Measurements from ENCODE around the gene ODF2.
"Not testable (repeated sequence)": the region's sequence is repeated elsewhere in the genome, so short reads cannot be mapped to it uniquely, and the experiment has no call there.

The ODF2 gene

GRCh38 chr9:128423356-128423755 lies 32.5 kb upstream of the ODF2 start:
- not testable (repeated sequence) for DNase-seq (ENCODE audit: low read depth, low spot score)

DNA sequence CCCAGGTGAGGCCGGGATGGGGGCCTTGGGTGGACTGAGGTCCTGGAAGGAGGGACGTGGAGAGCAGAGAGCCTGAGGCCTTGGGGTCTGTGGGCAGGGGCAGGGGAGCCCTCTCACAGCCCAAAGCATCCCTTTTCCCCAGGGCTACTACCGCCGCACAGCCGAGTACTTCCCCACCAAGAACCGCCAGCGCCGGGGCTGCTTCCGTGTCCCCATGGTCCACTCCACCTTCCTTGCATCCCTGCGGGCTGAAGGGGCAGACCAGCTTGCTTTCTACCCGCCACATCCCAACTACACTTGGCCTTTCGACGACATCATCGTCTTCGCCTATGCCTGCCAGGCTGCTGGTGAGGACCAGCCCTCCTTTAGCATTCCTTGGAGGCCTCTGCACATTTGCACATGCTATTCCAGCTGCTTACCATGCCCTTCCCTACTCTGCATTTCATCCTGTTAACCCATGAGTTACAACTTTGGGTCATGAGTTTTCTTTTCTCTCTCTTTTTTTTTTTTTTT lies 31.5 kb upstream of the ODF2 start:
- DNase-seq (ENCODE audit: low read depth, low spot score), result no peak

- DNase-seq (ENCODE audit: low read depth, low spot score), result no peak
Observed at GRCh38 chr9:128428644-128429512, 26.9 kb upstream of the ODF2 start.

GRCh38 chr9:128429513-128430086 lies 26.2 kb upstream of the ODF2 start:
- DNase-seq (ENCODE audit: low read depth, low spot score), result no peak

- DNase-seq (ENCODE audit: low read depth, low spot score), result no peak
Observed at GRCh38 chr9:128431207-128431606, 24.6 kb upstream of the ODF2 start.

DNA sequence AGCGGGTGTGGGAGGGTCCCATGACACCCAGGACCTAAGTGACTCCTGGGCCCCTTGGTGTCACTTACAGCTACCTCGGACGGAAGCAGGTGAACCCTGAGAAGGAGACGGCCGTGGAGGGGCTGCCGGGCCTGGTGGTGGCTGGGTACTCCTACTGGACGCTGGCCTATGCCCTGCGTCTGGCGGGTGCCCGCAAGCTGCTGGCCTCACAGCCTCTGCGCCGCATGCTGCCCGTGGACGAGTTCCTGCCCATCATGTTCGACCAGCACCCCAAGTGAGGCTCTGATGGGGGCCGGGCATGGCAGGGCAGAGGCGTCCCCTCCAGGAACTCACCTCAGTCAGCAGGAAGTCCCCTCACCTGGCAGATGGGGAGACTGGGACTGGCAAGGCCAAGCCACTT lies 21.5 kb upstream of the ODF2 start:
- no peak for DNase-seq (ENCODE audit: low read depth, low spot score)

DNA sequence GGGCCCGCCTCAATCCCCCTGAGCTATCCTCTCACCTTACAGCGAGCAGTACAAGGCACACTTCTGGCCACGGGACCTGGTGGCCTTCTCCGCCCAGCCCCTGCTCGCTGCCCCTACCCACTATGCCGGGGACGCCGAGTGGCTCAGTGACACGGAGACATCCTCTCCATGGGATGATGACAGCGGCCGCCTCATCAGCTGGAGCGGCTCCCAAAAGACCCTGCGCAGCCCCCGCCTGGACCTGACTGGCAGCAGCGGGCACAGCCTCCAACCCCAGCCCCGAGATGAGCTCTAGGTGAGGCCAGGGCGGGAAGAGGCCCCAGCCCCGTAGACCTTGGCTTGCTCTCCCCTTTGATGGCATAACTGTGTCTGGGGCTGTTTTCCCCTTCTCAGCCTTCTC lies 20.2 kb upstream of the ODF2 start:
- no peak for DNase-seq (ENCODE audit: low read depth, low spot score)

DNA sequence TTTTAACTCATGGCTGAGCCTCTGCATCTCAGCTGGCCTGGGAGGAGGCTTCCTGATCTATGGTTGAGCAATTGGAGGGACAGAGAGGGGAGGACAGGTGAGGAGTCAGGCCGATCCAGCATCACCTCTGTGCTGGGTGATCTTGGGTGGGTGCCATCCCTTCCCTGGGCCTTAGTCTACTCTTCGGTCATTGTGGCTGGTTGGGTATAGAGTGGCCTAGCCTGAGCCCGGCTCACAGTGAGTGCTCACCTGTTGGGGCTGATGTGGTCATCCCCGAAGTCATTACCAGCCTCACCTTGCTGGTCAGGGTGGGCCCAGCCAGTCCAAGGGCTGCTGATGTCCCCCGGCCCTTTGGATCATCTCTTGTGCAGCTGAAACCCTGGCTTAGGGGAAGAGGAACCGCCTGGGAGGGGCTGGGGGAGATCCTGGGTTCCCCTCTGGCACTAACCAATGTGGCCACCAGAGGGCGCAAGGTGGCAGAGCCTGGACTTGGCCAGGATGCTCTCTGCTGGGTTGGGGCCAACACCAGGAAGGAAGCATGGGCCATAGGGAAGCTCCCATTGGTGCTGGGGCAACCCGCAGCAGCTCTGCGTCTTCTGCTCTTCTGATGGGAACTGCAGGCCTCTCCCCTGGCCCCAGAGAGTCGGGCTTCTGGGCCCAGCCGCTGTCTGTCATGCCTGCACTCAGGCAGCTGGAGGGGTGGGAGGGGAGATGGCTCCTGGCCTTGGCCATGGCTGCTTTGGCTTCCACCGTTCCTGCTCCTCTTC lies 17.3 kb upstream of the ODF2 start:
- DNase-seq (ENCODE audit: low read depth, low spot score), result peak; percentile 64

GRCh38 chr9:128439273-128439672 lies 16.5 kb upstream of the ODF2 start:
- DNase-seq (ENCODE audit: low read depth, low spot score), result no peak

- no peak for DNase-seq (ENCODE audit: low read depth, low spot score)
Observed at GRCh38 chr9:128442150-128442549, 13.7 kb upstream of the ODF2 start.

GRCh38 chr9:128446505-128446904 lies 9.3 kb upstream of the ODF2 start:
- DNase-seq (ENCODE audit: low read depth, low spot score), result not testable (repeated sequence)

GRCh38 chr9:128448746-128449145 lies 7.1 kb upstream of the ODF2 start:
- DNase-seq (ENCODE audit: low read depth, low spot score), result no peak

DNA sequence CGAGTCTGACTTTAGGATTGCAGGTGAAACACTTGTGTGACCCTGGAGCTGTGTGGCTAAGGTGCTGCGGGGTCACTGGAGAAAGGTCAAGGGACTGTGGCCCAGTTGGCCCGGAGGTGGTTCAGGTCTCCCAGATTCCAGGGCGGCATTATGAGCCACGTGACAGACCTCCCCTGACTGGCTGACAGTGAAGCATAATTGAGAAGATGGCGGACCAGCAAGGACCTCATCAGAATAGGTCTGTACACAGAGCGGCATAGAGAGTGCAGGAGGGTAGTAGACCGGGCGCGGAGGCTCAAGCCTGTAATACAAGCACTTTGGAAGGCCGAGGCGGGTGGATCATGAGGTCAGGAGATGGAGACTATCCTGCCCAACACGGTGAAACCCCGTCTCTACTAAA lies 815 bp upstream of the ODF2 start:
- no peak for DNase-seq (ENCODE audit: low read depth, low spot score)

- DNase-seq (ENCODE audit: low read depth, low spot score), result peak; percentile 47
Observed at GRCh38 chr9:128456613-128457061, 831 bp downstream of the ODF2 start.

GRCh38 chr9:128457207-128457606 lies 1.4 kb downstream of the ODF2 start:
- DNase-seq (ENCODE audit: low read depth, low spot score), result no peak

DNA sequence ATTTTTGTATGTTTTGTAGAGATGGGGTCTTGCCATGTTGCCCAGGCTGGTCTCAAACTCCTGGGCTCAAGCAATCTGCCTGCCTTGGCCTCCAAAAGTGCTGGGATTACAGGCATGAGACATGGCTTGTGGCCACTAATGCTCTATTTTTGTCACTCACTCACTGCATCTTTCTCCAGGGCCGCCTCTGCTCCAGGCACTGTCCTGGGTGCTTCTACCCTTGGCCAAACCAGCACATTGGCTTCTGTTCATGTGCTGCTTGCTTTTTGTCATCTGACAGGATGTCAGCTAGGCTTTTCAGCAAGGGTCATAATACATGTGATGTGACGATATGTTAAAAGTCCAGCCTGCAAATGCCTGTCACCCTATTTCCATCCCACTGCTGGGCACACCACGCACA lies 3.2 kb downstream of the ODF2 start:
- DNase-seq (ENCODE audit: low read depth, low spot score), result no peak

- no peak for DNase-seq (ENCODE audit: low read depth, low spot score)
Observed at GRCh38 chr9:128469070-128469469, 13.3 kb downstream of the ODF2 start.

DNA sequence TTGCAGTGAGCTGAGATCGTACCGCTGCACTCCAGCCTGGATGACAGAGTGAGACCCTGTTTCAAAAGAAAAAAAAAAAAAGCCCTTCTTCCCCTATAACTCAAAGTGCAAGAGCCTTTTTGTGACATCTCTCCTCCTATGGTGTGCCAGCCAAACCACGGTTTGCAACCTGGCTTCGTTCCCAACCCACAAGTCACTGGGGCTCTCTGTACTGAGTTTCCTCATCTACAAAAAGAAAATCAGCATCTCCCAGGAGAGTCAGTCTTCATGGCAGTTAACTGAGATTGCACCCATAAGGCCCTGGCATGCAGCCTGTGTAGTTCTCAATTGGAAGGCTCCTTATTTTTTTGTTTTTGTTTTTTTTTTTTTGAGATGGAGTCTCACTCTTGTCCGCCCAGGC lies 14.8 kb downstream of the ODF2 start:
- no peak for DNase-seq (ENCODE audit: low read depth, low spot score)

DNA sequence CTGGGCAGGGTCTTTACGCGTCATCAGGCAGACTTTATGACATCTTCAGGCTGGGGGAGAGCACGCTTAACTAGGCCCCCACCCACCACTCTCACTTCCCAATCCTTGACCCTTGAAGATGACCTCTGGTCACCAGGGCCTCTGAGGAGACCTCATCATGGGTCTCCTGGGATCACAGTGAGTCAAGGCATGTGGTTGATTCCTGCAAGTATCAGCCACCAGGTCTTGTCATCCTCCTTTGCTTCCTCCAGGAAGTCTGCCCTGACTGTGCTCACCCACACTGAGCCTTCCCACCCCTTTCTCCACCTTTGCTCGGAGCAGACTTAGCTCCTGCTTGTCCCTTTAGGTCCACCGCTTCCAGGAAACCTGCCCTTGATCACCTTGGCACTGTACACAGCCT lies 17.3 kb downstream of the ODF2 start:
- no peak for DNase-seq (ENCODE audit: low read depth, low spot score)

GRCh38 chr9:128475867-128476266 lies 20.1 kb downstream of the ODF2 start:
- no peak for DNase-seq (ENCODE audit: low read depth, low spot score)

- no peak for DNase-seq (ENCODE audit: low read depth, low spot score)
Observed at GRCh38 chr9:128479262-128479661, 23.5 kb downstream of the ODF2 start.

GRCh38 chr9:128481561-128481960 lies 25.8 kb downstream of the ODF2 start:
- DNase-seq (ENCODE audit: low read depth, low spot score), result no peak
